NOMO-1 treated with DMSO at 0.1 percent for 48 hours (cell line): ENCODE results near the gene CHD9NB.
"Not testable (repeated sequence)": the region's sequence is repeated elsewhere in the genome, so short reads cannot be mapped to it uniquely, and the experiment has no call there.

Source experiments
- DNase-seq: peaks from one replicate; lab custom pipeline; 2025; ENCODE audit not compliant: unreplicated experiment; lab: John Stamatoyannopoulos, UW

Gene CHD9NB

DNA sequence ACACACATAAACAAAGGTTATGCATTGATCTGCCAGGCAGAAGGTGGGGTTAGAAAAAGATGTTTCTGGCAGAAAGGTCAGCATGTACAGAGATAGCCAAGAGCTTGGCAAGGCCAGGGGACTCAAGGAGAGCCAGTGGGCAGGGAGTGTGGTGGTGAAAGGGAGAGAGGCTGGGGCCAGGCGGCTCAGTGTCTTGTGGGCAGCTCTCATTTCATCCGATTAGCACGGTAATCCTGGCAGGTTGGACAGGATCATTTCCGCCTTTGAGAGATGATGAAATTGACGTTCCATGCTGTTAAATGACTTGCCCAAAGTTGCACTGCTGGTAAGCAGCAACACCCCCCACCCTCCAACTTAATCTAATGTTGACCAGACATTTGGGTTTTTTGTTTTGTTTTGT is 5.7 kb upstream of the CHD9NB start:
- no peak for DNase-seq

DNA sequence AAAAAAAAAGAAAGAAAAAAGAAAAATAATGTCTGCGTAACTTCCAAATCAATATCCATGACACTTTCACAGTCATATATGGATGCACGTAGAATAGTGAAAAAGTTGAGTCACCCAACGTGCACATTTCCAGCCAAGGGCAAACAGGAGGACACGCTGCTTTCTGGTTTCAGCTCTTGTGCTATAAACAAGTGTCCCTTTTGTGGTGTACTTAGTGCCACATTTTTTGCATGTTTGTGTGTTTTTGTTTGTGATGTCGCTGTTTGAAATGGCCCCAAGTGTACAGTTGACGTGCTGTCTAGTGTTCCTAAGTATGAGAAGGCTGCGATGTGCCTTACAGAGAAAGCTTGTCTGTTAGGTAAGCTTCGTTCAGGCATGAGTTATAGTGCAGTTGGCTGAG is 5.0 kb upstream of the CHD9NB start:
- no peak for DNase-seq

DNA sequence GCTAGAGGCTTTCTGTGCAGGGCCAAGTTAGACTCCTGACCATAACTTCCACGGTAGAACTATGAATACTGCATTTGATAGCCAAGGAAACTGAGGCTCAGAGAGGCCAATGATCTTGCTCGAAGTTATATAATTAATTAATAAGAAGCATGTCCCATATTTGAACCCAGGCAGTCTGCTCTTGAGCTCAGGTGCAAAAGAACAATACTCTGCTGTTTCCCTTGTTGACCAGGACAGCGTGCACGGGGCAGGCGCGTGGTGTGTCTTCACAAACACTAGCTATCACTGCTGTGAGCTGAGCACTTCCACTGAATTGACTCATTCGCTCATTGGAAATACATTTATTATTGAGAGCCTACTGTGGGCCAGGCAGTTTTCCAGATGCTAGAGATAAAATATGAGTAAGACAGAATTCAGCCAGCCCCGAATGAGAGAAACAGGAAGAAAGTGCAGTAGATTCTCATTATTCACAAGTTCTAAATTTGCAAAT is 3.7 kb upstream of the CHD9NB start:
- DNase-seq = no peak

DNA sequence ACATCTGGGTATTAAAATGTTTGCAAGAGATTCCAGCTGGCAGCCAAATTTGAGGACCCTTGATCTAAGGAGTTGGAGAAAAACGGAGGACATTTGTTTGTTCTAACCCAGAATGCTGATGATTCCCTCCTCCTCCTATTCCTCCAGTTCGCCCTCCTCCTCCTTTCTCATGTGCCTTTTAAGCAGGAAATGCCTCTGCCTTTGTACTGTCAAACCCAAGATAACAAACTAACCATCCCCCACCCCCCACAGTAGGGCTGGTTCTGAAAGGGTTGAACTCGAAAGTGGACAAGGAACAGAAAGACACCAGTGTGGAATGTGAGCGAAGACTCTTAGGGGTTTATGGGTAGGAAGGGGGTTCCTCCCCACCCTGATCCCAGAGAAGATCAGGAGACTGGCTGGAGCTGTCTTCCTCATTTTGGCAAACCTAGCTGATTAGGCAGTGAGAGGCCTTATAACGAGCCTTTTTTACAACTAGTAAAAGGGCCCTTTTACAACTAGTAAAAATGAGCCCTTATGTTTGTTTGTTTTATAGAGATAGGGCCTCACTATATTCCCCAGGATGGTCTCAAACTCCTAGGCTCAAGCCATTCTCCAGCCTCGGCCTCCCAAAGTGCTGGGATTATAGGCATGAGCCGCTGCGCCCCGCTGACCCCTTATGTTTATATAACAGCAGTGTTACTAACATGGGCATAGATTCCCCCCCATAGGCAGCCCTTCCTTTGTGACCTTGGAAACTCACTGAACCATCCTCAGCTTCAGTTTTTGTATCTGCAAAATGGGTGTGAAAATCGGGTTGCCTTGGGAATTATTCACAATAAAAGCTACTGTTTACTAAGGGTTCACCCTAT is 3.1 kb upstream of the CHD9NB start:
- DNase-seq = peak; percentile 25

DNA sequence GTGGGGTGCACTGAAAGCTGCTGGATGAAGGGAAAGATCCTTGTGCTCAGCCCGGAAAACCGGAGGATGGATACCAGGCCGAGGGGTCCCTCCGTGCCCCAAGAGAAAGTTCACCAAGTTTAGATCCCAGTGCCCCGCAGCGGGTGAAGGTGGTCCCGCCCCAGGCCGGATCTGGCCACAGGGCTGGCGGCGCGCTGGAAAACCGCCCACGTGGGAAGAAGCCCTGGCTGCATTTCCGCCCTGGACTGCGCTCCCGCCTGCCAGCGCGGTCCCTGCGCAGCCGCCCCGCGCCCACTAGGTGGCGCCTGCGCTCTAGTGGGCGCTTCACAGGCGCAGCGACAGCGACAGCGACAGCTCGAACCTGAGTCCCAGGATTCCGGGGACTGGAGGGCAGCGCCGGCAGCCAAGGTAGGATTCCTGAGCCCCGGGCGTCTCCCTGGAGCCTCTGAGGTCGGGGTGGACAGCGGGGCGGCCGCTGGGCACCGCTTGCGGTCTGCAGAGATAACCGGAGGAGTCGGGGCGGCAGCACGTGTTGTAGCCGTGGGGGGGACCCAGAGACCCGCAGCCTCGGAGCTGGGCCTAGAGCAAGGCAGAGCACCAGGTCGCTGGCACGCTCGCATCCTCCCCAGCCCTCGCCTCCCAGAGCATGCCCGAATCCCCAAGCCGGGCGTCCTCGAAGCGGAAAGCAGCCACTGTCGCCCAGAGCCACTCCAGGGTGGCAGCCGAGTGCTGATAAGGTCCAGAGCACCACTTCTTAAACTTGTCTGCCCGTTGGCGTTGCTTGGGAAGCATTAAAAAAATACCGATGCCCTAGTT is 2.2 kb upstream of the CHD9NB start, which contains the start of gene CHD9:
CHD9 (plus strand) TSS at position 322 of the 816 bp plus-strand sequence. CDS start 101,099 bp downstream, outside the sequence.
- DNase-seq = peak; percentile 71

DNA sequence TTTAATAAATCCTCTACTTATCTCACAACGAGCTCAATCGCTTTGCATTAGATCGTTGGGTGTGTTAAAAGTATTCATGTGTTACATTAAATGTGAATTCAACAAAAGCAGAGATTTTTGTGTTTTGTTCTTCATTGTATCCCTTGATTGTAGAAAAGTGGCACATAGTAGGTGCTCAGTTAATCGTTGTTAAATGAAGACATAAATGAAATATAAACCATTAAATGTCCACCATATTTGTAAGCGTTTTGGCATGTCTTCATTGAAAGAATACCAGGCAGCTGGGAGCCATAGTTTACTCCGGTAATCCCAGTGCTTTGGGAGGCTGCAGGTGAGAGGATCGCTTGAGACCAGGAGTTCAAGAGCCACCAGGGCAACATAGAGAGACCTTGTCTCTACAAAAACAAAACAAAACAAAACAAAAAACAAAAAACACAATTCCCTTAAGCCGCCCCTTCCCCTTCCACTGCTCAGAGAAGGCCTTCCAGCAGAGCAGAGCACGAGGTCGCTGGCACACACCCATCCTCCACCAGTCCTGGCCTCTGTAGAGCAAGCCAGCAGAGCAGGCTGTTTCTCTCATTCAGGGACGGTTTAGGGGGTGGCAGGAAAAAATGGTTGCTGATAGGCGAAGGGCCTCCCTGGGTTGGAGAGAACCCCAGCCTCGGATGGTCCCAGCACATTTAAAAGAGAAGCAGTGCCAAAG is 1.4 kb upstream of the CHD9NB start:
- peak; percentile 48 for DNase-seq

DNA sequence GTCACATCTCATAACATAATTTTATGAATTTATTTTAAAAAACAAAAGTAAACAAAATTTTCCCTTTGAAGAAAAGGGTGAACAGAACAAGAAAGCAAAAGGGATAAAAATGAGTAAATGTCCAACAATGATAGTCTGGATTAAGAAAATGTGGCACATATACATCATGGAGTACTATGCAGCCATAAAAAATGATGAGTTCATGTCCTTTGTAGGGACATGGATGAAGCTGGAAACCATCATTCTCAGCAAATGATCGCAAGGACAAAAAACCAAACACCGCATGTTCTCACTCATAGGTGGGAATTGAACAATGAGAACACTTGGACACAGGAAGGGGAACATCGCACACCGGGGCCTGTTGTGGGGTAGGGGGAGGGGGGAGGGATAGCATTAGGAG is 1.4 kb downstream of the CHD9NB start:
- not testable (repeated sequence) for DNase-seq

DNA sequence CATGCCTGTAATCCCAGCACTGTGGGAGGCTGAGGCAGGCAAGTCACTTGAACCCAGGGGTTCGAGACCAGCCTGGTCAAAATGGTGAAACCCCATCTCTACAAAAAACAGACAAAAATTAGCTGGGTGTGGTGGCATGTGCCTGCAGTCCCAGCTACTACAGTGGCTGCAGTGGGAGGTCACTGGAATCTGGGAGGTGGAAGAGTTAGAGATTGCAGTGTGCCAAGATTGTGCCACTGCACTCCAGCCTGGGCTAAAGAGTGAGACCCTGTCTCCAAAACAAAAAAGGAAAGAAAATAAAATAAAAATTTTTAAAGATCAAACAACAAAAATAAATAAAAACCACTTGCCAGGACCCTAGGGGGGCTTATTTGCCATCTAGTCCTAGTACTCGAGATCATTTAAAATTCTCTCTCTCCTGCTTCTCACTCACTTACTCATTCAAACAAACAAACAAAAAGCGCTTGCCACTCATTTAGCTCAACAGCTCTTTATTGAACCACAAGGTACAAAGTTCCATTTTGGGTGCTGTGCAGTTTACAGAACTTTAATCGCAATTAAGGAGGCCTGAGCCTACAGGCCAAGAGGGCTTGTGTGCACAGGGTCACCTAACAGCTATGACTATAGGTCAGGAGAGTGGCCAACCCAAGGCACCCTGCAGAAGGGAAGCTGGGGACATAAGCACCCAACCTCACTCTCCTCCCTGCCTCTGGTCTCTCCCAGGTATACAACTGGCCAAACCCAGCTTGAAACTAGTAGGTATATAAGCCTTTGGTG is 4.4 kb downstream of the CHD9NB start:
- DNase-seq = no peak

DNA sequence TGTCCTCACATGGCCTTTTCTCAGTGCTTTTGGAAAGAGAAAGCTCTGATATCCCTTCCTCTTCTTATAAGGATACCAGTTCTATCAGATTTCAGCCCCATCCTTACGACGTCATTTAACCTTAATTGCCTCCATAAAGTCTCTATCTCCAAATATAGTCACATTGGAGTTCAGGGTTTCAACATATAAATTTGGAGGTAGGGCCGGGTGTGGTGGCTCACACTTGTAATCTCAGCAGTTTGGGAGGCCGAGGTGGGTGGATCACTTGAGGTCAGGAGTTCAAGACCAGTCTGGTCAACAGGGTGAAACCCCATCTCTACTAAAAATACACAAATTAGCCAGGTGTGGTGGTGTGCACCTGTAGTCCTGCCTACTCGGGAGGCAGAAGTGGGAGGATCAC is 5.2 kb downstream of the CHD9NB start:
- DNase-seq = not testable (repeated sequence)

DNA sequence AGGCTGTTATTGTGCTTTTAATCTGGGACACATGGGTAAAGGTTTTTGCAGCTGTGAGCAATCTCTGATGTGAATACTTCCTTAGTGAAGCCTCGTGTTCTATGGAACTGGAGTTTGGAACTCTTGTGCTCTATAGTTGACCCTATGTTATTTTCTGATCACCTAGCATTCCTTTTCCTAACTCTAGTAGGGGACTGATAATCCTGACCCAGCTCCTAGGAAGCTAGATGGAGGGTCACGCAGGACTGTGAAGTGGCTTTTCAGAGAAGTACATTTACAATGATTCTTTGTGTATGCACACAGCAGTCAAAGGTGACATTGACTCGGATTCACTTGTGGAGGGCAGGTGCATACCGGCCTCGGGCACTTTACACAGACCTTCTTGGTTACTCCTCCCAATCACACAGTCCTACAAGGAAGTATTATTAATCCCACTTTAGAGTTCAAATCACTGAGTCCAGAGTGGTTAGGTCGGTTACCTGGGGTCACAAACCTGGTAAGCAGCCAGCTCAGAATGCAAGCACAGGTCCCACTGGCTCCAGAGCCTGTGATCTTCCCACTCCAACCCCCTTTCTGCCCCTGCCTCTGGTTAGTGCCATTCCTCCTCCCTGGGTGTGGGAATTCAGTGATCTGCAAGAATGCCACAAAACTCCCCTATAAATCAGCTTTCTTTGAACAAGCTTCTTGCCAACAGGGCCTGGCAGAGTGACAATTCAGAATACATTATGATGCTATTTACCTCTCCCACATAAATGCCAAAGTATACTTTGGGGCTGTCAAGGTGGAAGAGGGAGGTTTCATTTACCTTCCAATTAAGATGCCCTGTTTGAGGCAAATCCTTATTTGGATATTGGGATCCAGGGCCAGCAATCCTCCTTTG is 7.1 kb downstream of the CHD9NB start:
- no peak for DNase-seq

DNA sequence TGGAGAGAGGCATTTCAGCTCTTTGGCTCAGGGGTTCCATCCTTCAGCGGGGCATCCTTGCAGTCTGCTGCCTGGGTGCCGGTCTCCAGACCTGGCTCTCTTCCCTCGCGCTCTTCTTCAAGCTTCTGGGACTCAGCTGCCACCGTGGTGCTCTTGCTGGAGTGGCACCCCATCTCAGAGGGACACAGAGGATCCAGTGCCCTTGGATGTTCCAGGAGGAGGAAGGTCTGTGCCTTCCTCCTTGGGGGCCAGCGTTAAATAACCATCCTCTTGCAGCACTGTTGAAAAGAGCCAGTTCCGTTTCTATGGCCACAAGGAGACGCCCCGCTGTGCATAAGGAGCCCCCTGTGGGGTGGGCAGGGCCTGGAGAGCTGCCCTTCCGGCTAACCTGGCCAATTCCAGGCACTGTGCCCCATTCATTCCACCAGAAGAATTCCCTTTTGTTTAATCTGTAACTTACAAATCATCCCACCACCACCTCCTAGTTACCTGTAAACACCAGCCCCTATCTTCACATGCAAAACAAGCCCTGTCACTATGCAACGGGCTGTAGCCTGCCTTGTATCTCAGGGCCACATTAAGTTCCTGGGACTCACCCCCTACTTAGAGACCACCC is 8.6 kb downstream of the CHD9NB start:
- no peak for DNase-seq

DNA sequence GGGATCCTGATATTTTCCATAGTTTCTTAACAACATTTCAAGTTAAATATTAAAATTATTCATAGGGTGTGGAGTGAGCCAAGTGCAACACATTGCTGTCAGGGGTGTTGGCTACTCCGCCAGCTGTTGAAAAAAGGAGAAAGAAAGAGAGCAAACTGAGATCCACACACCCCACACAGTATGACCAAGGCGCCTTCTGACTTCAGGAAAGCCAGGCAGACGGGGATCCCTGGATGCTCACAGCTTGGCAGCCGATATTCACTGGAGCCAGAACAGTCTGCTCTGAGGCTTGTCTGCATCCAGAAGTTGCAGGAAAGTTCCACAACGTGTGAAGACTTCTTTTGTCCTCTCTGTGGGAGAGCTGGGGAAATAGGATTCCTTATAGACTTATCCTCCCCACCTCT is 9.3 kb downstream of the CHD9NB start:
- no peak for DNase-seq

DNA sequence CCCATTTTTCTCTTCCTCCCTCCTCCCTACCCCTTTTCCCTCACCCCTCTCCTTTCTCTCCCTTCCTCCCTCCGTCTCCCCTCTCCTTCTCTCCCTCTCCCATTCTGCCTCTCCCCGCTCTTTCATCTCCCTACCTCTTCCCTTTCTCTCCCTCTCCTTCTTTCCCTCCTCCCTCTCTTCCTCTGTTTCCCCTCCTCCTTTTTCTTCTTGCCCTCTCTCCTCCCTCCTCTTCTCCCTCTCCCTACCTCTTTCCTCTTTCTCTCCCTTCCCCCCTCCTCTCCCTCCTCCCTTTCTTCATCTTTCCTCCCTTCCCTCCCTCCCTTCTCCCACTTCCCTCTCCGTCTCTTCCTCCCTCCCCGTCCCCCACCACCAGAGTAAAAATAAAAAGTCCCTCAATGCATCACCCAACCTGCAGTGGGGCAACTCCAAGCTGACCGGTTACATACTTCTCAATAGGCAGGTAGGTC is 10.4 kb downstream of the CHD9NB start:
- DNase-seq = no peak

DNA sequence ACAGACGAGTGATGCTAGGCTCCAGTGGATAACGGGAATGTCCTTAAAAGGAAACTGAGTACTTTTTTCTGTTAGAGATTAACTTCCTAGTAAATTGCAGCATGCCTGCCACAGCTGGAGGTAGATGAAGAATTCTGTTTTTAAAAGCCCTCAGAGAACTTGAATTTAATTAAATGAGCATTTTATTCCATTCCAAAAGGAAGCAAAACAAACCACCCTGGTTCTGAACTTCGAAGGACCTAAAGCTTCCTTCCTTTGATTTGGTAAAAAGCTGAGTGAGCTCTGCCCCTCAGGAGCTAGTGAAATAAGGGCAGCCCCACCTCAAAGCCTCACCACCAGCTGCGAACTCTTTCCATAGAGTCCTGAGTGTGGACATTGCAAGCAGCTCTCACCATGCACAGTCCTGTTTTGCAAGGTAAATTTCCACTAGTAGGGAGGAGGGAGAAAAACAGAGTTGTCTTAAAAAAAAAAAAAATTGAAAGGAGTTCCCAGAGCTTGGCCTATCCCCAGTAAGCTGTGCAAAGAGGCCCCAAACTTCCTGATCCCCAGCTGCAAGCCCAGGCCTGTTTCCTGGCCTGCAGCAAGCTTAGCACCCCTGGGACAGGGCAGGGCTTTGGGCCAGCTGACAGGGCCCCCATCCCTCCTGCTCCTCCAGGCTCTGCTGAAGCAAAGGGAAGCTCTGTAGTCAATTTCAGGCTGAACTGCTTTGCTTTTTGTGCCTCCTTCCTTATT is 11.2 kb downstream of the CHD9NB start:
- DNase-seq = peak; percentile 62

DNA sequence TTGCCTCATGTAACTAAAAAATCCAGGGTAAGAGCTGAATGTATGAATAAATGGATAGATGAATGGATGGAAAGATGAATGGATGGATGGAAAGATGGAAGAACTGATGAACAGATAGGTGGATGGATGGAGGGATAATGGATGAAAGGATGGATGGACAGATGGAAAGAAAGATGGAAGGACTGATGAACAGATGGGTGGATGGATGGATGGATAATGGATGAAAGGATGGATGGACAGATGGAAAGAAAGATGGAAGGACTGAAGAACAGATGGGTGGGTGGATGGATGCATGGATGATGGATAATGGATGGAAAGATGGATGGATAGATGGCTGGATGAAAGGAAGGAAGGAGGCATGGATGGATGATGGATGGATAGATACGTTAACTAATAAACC is 11.9 kb downstream of the CHD9NB start:
- DNase-seq = no peak

DNA sequence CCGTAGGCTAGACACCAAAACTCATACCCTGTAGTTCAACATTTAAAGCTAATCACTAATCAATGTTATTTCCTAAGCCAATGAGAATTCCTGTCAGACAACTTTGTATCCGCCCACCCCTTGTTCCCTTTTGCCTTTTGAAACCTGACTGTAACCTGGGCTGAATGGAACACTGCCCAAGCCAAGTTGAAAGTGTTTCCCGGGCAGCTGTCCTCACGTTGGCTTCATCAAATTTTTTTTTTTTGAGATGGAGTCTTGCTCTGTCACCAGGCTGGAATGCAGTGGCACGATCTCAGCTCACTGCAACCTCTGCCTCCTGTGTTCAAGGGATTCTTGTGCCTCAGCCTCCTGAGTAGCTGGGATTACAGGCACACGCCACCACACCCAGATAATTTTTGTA is 16.0 kb downstream of the CHD9NB start:
- not testable (repeated sequence) for DNase-seq

DNA sequence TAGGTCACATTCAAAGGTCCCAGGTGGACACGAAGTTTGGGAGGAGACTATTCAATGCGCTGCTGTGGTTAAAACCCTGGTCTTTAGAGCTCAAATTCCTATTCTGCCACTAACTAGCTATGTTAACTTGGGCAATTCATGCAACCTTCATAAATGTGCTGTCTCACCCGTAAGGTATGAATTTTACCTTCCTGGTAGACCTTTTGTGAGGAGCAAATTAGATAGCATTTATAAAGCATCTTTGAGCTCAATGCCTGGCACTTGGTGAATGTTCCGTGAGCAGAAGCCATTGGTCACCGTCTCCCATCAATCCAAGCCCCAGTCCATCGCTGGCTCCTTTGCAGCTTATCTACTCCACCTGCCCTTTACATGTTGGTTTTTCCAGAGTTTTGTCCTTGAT is 16.6 kb downstream of the CHD9NB start:
- no peak for DNase-seq

DNA sequence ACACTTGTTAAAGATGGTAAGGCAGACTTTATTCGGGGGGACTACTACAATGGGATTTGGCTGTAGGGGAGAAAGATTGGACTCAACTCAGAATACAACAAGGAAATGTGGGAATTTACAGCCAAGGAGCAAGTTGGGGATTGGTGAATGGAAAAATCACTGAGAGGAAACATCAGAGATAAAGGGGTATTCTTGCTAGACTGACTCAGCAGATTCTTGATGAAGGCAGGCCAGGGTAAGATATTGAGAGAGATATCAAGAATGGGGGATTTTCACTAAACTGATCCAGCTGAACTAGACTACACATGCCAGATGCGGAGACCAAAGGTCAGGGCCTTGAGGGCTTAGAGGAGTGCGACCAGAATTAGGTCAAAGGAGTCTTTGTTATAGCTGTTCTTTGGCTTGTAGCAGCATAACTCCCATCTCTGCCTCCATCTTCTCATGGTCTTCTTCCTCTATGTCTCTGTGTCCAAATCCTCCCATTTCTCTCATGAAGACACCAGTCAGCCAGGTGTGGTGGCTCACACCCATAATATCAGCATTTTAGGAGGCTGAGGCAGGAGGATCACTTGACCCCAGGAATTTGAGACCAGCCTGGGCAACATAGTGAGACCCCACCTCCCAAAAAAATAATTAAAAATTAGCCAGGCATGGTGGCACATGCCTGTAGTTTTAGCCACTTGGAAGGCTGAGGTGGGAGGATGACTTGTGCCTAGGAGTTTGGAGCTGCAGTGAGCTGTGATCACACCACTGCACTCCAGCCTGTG is 17.3 kb downstream of the CHD9NB start:
- no peak for DNase-seq
